ENCODE data around the gene SLC23A3.

SLC23A3 gene

GRCh38 chr2:219169930-219170654, at the start of gene SLC23A3:
Gene SLC23A3 (minus strand): TSS chr2:219170029. CDS start chr2:219169984, 45 bp downstream.
- DNase-seq (ENCODE audit: low spot score): no peak

GRCh38 chr2:219218732-219219701, 49.2 kb upstream of the SLC23A3 start, which contains the start of gene ABCB6:
Gene ABCB6 (minus strand): TSS chr2:219218958. CDS start chr2:219218673, 285 bp downstream.
- DNase-seq (ENCODE audit: low spot score): peak; percentile 95

- DNase-seq (ENCODE audit: low spot score): peak; percentile 57
Observed at GRCh38 chr2:219218217-219218731, 48.4 kb upstream of the SLC23A3 start.

- no peak for DNase-seq (ENCODE audit: low spot score)
Observed at GRCh38 chr2:219216535-219216915, 46.7 kb upstream of the SLC23A3 start.

- no peak for DNase-seq (ENCODE audit: low spot score)
Observed at GRCh38 chr2:219215871-219216534, 46.2 kb upstream of the SLC23A3 start.

- no peak for DNase-seq (ENCODE audit: low spot score)
Observed at GRCh38 chr2:219214786-219215185, 45.0 kb upstream of the SLC23A3 start.

- no peak for DNase-seq (ENCODE audit: low spot score)
Observed at GRCh38 chr2:219214141-219214540, 44.3 kb upstream of the SLC23A3 start.

- DNase-seq (ENCODE audit: low spot score): no peak
Observed at GRCh38 chr2:219213486-219214071, 43.8 kb upstream of the SLC23A3 start.

DNA sequence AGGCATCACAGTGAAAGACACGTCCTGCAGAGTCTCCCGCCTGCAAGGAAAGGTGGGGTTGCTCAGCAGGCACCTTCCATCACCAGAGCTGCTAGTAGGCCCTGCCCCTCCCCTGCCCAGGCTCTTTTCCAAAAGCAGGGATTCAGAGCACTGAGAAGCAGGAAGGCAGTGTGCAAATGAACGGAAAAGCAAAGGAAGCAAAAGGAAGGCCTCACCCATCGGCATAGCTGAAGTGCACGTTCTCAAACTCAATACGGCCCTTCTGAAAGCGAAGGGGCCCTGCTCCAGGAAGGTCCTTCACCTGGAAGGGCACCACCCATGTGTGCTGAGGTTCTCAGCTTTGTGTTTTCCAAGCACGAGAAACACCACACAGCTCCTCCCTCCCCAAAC, 43.2 kb upstream of the SLC23A3 start:
- no peak for DNase-seq (ENCODE audit: low spot score)

DNA sequence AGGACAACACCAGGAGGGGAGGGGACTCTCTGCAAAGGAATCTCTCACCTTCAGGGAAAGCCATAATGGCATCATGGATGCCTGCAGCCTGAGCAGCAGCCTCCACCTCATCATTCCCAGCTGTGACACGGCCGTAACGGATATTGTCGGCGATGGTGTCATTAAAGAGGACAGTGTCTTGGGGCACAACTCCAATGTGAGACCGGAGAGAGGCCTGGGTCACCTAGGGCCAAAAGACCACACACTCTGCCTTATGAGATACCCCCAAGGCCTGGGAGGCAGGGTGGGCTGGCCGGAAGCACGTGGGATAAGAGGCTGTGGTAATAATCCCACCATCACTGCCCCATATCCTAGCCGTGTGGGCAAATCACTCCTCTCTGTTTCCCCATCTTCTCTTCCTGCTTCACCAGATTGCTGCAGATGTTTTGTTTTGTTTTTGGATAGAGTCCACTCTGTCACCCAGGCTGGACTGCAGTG, 41.1 kb upstream of the SLC23A3 start:
- no peak for DNase-seq (ENCODE audit: low spot score)

GRCh38 chr2:219210196-219210885, 40.5 kb upstream of the SLC23A3 start:
- no peak for DNase-seq (ENCODE audit: low spot score)

- DNase-seq (ENCODE audit: low spot score): no peak
Observed at GRCh38 chr2:219209236-219210195, 39.7 kb upstream of the SLC23A3 start.

DNA sequence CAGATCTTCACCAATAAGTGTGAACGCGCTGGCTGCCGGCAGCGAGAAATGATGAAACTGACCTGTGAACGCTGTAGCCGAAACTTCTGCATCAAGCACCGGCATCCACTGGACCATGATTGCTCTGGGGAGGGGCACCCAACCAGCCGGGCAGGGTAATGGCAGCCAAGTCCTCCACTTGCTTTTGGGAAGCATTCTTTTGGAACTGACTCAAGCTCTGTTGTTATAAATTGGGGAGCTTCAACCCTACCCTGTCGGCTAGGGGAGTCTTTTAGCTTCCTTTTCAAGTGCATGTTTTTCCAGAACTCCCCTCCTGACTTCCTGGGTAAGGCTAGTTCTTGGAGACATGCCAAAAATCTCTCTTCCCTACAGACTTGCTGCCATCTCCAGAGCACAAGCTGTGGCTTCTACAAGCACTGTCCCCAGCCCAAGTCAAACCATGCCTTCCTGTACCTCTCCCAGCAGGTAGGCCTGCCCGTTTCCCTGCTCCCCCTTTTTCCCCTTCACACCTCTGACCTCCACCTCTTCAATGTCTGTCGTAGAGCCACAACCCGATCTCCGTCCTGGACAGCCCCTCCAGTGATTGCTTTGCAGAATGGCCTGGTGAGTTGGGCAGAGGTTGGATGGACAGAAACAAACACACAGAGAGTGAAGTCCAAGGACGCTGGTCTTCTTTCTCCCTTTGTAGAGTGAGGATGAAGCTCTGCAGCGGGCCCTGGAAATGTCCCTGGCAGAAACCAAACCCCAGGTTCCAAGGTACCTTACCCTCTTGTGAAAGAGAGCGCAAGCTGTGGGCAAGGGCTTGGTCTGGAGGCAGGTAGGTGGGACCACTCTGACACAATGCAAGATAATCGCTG, 38.3 kb upstream of the SLC23A3 start:
- DNase-seq (ENCODE audit: low spot score): no peak

DNA sequence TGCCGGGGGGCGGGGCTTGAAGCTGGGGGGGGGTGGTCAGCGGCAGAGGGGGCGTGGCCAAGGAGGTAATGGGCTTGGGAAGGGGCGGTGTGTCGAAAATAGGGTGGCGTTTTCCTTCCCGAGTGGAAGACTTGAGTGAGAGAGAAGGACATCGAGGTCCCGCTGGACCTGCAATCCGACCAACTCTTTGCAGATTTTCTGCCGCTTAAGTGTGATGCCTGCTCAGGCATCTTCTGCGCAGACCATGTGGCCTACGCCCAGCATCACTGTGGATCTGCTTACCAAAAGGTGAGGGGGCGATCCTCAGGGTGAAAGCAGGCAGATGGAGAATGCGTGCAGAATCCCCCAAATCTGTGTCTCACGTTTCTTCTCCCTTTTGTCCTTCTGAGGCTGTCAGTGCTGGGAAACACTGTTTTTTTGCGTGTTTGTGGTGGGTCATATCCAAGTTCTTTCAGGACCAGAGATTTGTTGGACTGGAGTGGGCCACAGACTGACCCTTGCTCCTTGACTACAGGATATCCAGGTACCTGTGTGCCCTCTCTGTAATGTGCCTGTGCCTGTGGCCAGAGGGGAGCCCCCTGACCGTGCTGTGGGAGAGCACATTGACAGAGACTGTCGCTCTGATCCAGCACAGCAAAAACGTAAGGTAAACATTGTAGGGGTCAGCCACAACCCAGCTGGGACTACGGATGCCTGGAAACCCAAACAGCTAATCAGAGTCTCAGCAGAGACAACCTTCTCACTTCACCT, 37.5 kb upstream of the SLC23A3 start:
- no peak for DNase-seq (ENCODE audit: low spot score)

DNA sequence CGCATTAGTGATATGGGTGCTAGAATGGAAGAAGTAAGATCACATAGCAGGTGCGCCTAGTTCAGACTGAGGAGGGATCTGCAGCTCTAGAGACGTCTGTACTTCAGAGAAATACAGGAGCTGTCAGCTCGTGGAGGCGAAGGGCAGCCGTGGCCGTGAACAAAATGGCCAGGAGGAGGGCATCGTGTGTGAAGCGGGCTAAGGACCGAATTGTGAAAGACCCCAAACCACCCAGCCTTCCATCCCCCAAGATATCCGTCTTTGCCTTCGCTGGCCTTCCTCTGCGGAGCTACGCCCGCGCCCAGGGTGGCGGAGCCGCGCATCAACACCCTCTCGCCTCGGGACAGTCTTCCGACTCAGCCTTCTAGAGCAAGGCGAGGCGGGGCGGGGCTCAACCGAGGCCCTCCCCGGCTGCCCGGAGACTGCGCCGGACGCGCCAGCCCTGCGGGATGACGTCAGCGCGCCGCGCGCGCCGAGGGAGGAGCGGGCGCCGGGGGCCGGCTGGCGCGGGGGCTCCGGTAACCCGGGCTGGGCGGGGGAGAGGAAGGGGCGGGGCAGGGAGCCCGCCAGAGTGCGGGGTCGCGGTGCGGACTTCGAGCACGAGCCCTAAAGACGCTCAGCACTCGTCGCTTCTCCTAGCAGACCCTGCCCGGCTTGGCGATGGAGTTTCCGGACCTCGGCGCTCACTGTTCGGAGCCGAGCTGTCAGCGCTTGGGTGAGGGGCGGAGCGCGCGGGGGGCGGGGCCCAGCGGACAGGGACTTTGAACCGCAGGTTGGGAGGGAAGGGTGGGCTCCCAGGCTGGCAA, 36.7 kb upstream of the SLC23A3 start, which contains the start of gene ZFAND2B:
ZFAND2B (plus strand) TSS at position 455 of the 806 bp plus-strand sequence; CDS start at position 661, 206 bp downstream.
- peak; percentile 98 for DNase-seq (ENCODE audit: low spot score)

- DNase-seq (ENCODE audit: low spot score): no peak
Observed at GRCh38 chr2:219205981-219206327, 36.1 kb upstream of the SLC23A3 start.

DNA sequence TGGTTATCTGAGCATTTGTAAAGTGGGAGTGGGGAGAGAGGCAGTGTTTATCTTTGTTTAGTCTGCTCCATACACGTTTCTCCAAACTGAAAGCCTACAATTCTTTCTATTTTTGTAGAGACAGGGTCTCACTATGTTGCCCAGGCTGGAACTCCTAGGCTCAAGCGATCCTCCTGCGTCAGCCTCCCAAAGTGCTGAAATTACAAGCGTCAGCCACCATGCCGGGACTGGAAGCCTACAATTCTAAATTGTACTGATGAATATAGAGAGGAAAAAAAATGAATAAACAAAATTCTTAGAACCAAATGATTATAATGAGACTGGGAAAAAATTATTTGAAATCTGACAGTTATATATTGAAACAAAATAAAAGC, 35.3 kb upstream of the SLC23A3 start:
- no peak for DNase-seq (ENCODE audit: low spot score)
